Mesenchymal stem cell (in vitro differentiated cells and primary cell): Measurements from ENCODE around the gene RBCK1.

Source experiments
- DNase-seq: peaks from one replicate; pipeline ENCODE4 v3.0.0-alpha.2; 2013
- H2AFZ ChIP-seq: one replicate; pipeline ENCODE4 v1.6.1; 2013; ENCODE audit warnings: low read depth, mild to moderate bottlenecking, control low read depth, inconsistent platforms, low read length, moderate library complexity
- H2AK5ac ChIP-seq: 2 replicates; pipeline ENCODE4 v1.6.1; 2013; ENCODE audit warnings: low read length, moderate library complexity, mild to moderate bottlenecking, inconsistent platforms; ENCODE audit not compliant: severe bottlenecking
- H2BK120ac ChIP-seq: one replicate; pipeline ENCODE4 v1.6.1; 2013; ENCODE audit warnings: low read depth, mild to moderate bottlenecking, inconsistent platforms, low read length, moderate library complexity
- H2BK12ac ChIP-seq, 2 experiments: one replicate each; pipeline ENCODE4 v1.6.1; 2013; ENCODE audit warnings: inconsistent platforms in 2 of 2, low read length in 2 of 2, mild to moderate bottlenecking in 2 of 2, moderate library complexity in 2 of 2, control low read depth in 1 of 2
- H2BK15ac ChIP-seq: one replicate; pipeline ENCODE4 v1.6.1; 2013; ENCODE audit warnings: mild to moderate bottlenecking, low read depth, inconsistent platforms; ENCODE audit not compliant: poor library complexity, severe bottlenecking
- H2BK5ac ChIP-seq: 2 replicates; pipeline ENCODE4 v1.6.1; 2013; ENCODE audit warnings: low read depth, mild to moderate bottlenecking, low read length, control low read depth, inconsistent platforms; ENCODE audit not compliant: poor library complexity, severe bottlenecking
- H3K14ac ChIP-seq, 2 experiments: one replicate each; pipeline ENCODE4 v1.6.1; 2013; ENCODE audit warnings: inconsistent platforms in 2 of 2, low read length in 2 of 2, control low read depth in 1 of 2, mild to moderate bottlenecking in 1 of 2, moderate library complexity in 1 of 2
- H3K18ac ChIP-seq, 2 experiments: one replicate each; pipeline ENCODE4 v1.6.1; 2013; ENCODE audit warnings: inconsistent platforms in 2 of 2, low read length in 2 of 2, control low read depth in 1 of 2, low read depth in 1 of 2, mild to moderate bottlenecking in 1 of 2
- H3K23ac ChIP-seq, 2 experiments: one replicate each; pipeline ENCODE4 v1.6.1; 2013; ENCODE audit warnings: inconsistent platforms in 2 of 2, low read length in 2 of 2, mild to moderate bottlenecking in 2 of 2, moderate library complexity in 2 of 2, control low read depth in 1 of 2
- H3K27ac ChIP-seq: 2 replicates; pipeline ENCODE4 v1.5.1; 2013; ENCODE audit warnings: mild to moderate bottlenecking, moderate library complexity, low read length, control low read depth, inconsistent platforms; ENCODE audit not compliant: poor library complexity, severe bottlenecking
- H3K27me3 ChIP-seq, 2 experiments: 2 replicates each; pipeline versions ENCODE4 v1.6.1 to v1.7.0; 2013; ENCODE audit warnings: low read length in 2 of 2, mild to moderate bottlenecking in 2 of 2, moderate library complexity in 2 of 2, control low read depth in 1 of 2, inconsistent platforms in 1 of 2; ENCODE audit not compliant: control insufficient read depth in 1 of 2, insufficient read depth in 1 of 2
- H3K36me3 ChIP-seq, 2 experiments: 2 replicates each; pipeline versions ENCODE4 v1.6.1 to v1.7.0; 2013; ENCODE audit warnings: low read length in 2 of 2, control low read depth in 1 of 2, inconsistent platforms in 1 of 2, low read depth in 1 of 2, mild to moderate bottlenecking in 1 of 2; ENCODE audit not compliant: insufficient read depth in 2 of 2, control insufficient read depth in 1 of 2
- H3K4ac ChIP-seq, 2 experiments: one replicate each; pipeline ENCODE4 v1.6.1; 2013; ENCODE audit warnings: inconsistent platforms in 2 of 2, low read length in 2 of 2, mild to moderate bottlenecking in 2 of 2, moderate library complexity in 2 of 2, control low read depth in 1 of 2, low read depth in 1 of 2
- H3K4me1 ChIP-seq: 2 replicates; pipeline ENCODE4 v1.6.1; 2013; ENCODE audit warnings: low read depth, low read length, control low read depth; ENCODE audit not compliant: control insufficient read depth, insufficient read depth
- H3K4me2 ChIP-seq: 2 replicates; pipeline ENCODE4 v1.6.1; 2013; ENCODE audit warnings: low read length, mild to moderate bottlenecking, inconsistent platforms; ENCODE audit not compliant: poor library complexity, severe bottlenecking
- H3K4me3 ChIP-seq, 2 experiments: 2 replicates each; pipeline versions ENCODE4 v1.5.1 to v1.7.0; 2013; ENCODE audit warnings: low read length in 2 of 2, mild to moderate bottlenecking in 2 of 2, control low read depth in 1 of 2, low read depth in 1 of 2; ENCODE audit not compliant: insufficient read depth in 1 of 2
- H3K79me1 ChIP-seq: replicated peaks from 2 replicates; pipeline ENCODE4 v1.6.1; 2013; ENCODE audit warnings: mild to moderate bottlenecking, control low read depth, low read length, inconsistent platforms; ENCODE audit not compliant: poor library complexity, severe bottlenecking
- H3K9ac ChIP-seq: 2 replicates; pipeline ENCODE4 v1.7.0; 2013; ENCODE audit warnings: mild to moderate bottlenecking, low read length, moderate library complexity
- H3K9me3 ChIP-seq: 2 replicates; pipeline ENCODE4 v1.7.0; 2013; ENCODE audit warnings: mild to moderate bottlenecking, low read length; ENCODE audit not compliant: control insufficient read depth
- H4K8ac ChIP-seq: one replicate; pipeline ENCODE4 v1.6.1; 2013; ENCODE audit warnings: inconsistent platforms, mild to moderate bottlenecking, low read length, moderate library complexity
- H4K91ac ChIP-seq: one replicate; pipeline ENCODE4 v1.6.1; 2013; ENCODE audit warnings: mild to moderate bottlenecking, low read length, inconsistent platforms
- WGBS: methylation state at CpG from one replicate; pipeline ENCODE4 v1.1.7; 2013; ENCODE audit warnings: mixed read lengths; 5-methylcytosine and 5-hydroxymethylcytosine counted together

The RBCK1 gene

GRCh38 chr20:462199-462991 lies 54.3 kb downstream of the RBCK1 start, which contains the start of gene TBC1D20:
Gene TBC1D20, minus strand, starts transcription at chr20:462533. Its CDS starts 128 bp downstream, at chr20:462405.
- Histone ChIP-seq H3K27ac (peak within 1 kb of the TSS; percentile 78), H2BK12ac (no peak within 1 kb of the TSS), H2AK5ac (no peak within 1 kb of the TSS), H3K18ac (peak within 1 kb of the TSS; percentile 63 to 90), H3K4me2 (peak within 1 kb of the TSS; percentile 77), H3K79me1 (peaks cover 2% of the 10 kb centered on the region), H3K9ac (peak within 1 kb of the TSS; percentile 99), H4K91ac (peak within 1 kb of the TSS; percentile 11), H3K14ac (peak within 1 kb of the TSS; percentile 40 to 91), H3K4me3 (peak within 1 kb of the TSS; percentile 85 to 98), H3K4me1 (peaks cover 7% of the 10 kb centered on the region), H2BK5ac (peak within 1 kb of the TSS; percentile 90), H3K9me3 (no peaks in the 10 kb centered on the region), H2AFZ (peak within 1 kb of the TSS; percentile 18), H3K27me3 (no peaks in the 10 kb centered on the region), H4K8ac (peak within 1 kb of the TSS; percentile 7), H2BK120ac (peak within 1 kb of the TSS; percentile 96), H3K36me3 (peaks cover 0 to 2% of the 10 kb centered on the region in 2 experiments), H2BK15ac (peak within 1 kb of the TSS; percentile 63), H3K23ac (peak within 1 kb of the TSS; percentile 65 to 89), H3K4ac (peak within 1 kb of the TSS in 1 of 2 experiments; percentile 94)
- WGBS = 3% methylated on average over 50 of the region's 80 CpGs
- DNase-seq = peak; percentile 85

DNA sequence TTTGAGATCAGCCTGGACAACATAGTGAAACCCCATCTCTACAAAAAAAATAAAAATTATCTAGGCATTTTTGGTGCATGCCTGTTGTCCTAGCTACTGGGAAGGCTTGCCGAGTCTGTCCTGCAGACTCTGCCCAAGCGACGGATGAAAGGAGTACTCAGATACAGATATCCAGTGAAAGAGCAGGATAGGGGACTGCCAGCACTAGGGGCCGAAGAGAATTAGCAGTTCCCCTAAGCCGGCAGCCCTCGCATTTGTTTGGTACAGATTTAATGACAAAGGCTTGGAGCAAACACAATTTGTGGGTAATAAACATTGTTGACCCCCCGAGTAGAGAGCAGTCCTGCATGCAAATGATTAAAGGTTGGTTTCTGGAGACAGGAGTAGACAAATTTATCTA lies 59.7 kb downstream of the RBCK1 start:
- no peak overlapping the region for H2BK15ac ChIP-seq

DNA sequence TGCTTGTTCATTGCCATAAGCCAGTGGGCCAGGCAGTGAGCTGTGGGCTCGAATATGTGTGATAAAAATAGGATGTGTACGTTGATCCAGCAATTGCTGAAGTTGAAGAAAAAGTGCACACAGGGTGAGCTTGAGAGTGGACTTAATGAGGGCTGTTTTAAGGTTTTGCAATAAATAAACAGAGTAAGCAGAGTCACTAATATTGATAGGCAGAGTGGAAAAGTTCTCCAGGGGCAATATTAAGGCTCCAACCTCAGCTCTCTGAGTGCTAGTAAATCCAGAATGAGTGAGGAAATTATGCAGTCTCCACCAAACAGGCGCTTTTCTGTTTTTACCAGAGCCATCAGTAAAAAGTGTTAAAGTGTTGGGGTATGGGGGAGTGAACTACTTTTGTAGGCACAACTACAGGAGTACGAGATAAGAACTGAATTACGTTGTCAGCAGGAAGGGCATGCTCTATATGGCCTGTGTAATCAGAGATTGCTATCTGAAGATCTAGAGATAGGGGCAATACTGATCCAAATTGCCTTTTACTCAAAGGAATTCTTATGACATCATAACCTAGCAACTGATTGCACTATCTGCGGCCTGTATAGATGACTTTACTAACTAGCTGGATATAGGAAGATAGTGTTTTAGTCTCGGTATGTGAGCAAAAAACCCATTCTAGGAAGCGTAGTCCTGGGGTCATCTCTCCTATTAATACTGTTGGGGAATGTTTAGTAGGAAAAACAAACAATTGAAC lies 61.8 kb downstream of the RBCK1 start:
- Histone ChIP-seq H2AK5ac (no peak overlapping the region), H3K14ac (no peak overlapping the region), H2AFZ (no peak overlapping the region), H4K8ac (no peak overlapping the region), H3K4me3 (no peak overlapping the region), H3K79me1 (no peaks in the 10 kb centered on the region), H3K18ac (no peak overlapping the region), H3K9ac (no peak overlapping the region), H2BK12ac (no peak overlapping the region), H3K27me3 (peaks cover 0 to 5% of the 10 kb centered on the region in 2 experiments), H2BK120ac (no peak overlapping the region), H3K36me3 (peaks cover 2 to 7% of the 10 kb centered on the region in 2 experiments), H4K91ac (no peak overlapping the region), H3K4me1 (no peaks in the 10 kb centered on the region), H3K9me3 (peaks cover 8% of the 10 kb centered on the region), H3K27ac (no peak overlapping the region), H2BK5ac (no peak overlapping the region), H2BK15ac (no peak overlapping the region), H3K4ac (no peak overlapping the region), H3K4me2 (no peak overlapping the region), H3K23ac (no peak overlapping the region)
- WGBS = 76% methylated on average over 8 of the region's 8 CpGs
- no peak for DNase-seq

More for the DNA sequence above, 59.7 kb downstream of the RBCK1 start:
- no peak for DNase-seq
- Histone ChIP-seq H4K91ac (no peak overlapping the region), H3K36me3 (no peaks in the 10 kb centered on the region), H3K9ac (no peak overlapping the region), H3K27me3 (peaks cover 0 to 5% of the 10 kb centered on the region in 2 experiments), H3K4me2 (no peak overlapping the region), H3K4ac (no peak overlapping the region), H3K4me1 (peaks cover 1% of the 10 kb centered on the region), H2BK120ac (no peak overlapping the region), H4K8ac (no peak overlapping the region), H2AFZ (no peak overlapping the region), H2BK5ac (no peak overlapping the region), H3K18ac (no peak overlapping the region), H3K27ac (no peak overlapping the region), H2AK5ac (no peak overlapping the region), H3K4me3 (no peak overlapping the region), H3K14ac (no peak overlapping the region), H2BK12ac (no peak overlapping the region), H3K23ac (no peak overlapping the region), H3K79me1 (no peaks in the 10 kb centered on the region), H3K9me3 (peaks cover 8% of the 10 kb centered on the region)
- WGBS = 89% methylated on average over 7 of the region's 7 CpGs
